HG03066 (cell line): ENCODE data around the gene ZSCAN18.

Experiments used
- ATAC-seq: cut with Tn5 transposase; IDR thresholded peaks from one replicate; pipeline ENCODE4 v1.9.1; 2021; ENCODE audit warnings: low read depth; ENCODE audit not compliant: unreplicated experiment

The ZSCAN18 gene

DNA sequence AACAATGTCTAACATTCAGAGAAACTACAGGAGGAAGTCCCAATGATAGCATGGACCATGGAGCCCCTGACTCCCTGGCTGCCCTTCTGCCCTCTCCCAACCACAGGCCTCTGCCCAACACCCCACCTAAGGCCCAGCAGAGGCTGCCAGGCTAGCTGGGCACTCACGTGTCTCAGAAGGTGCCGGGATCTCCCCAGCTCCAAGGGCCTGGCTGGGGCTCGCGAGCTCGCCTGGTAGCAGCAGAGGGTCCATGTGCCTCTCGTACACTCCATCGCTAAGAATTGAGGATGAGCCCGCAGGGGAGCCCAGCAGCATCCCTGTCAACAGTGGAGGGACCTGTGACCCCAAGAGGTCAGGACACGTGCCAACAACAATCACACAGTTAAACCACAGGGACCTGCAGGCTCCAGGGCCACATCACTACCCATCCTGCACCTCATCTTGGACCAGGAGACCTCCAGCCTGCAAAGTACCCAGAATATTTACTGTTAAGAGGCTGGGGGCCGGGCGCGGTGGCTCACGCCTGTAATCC, 9.4 kb downstream of the ZSCAN18 start:
- no peak for ATAC-seq

DNA sequence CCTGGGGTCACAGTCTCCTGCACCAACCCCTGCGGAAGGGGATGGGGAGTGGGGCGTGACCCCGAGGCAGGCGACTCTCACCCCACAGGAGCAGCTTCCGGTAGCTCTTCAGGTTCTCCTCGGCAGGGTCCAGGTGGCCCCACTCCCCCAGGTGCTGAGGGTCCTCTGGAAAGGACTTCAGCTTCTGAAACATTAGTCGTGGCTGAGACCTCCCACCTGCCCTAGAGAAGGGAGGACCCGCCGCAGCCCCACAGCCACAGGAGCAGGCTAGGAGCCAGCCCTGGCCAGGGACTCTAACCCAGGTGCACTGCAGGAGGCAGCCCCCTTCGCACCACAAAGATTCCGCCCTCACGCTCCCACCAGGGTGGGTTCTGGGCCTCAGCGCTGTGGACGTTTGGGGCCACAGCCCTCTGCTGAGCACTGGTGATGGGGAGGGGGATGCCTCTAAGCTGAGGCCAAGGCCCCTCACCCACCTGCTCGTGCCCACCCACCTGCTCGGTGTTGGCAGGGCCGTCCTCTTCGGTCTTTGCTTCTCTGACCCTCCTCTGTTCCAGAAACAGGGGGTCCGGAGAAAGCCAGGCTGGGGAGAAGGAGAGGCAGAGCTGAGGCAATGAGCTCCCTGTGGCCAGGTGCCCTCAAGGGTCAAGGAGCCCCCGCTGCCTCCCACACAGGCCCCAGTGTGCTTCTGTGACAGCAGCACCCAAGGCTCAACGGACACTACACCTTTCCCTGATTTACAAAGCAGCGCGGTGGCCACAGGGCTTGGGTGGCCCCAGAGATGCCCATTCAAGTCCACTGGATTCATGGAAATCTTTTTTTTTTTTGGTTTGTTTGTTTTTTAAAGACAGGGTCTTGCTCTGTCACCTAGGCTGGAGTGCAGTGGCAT, 11.0 kb downstream of the ZSCAN18 start:
- ATAC-seq: no peak

DNA sequence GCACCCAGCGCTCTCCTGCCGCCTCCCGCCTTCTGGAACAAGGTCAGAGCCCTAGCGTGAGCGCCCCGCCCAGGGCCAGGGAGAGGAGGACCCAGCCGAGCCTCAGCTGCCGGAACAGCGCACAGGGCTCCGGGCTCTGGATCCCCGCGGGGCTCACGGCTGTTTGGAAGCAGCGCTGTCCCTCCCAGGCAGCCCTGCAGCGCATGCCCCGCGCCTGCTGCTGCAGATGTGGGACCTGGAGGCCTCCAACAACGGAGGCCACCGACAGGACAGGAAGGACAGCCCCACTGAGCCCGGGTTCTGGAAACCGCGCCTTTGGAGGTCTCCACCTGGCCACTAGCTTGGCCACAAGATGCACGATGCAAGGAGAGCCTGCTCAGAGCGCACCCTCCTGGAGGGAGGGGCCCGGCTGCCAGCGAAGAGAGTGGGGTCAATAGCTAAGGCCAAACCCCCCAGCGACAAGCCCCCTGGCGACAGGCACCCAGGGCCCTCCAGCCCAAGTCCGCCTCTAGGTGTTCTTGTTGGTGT, 12.6 kb downstream of the ZSCAN18 start:
- ATAC-seq: no peak

DNA sequence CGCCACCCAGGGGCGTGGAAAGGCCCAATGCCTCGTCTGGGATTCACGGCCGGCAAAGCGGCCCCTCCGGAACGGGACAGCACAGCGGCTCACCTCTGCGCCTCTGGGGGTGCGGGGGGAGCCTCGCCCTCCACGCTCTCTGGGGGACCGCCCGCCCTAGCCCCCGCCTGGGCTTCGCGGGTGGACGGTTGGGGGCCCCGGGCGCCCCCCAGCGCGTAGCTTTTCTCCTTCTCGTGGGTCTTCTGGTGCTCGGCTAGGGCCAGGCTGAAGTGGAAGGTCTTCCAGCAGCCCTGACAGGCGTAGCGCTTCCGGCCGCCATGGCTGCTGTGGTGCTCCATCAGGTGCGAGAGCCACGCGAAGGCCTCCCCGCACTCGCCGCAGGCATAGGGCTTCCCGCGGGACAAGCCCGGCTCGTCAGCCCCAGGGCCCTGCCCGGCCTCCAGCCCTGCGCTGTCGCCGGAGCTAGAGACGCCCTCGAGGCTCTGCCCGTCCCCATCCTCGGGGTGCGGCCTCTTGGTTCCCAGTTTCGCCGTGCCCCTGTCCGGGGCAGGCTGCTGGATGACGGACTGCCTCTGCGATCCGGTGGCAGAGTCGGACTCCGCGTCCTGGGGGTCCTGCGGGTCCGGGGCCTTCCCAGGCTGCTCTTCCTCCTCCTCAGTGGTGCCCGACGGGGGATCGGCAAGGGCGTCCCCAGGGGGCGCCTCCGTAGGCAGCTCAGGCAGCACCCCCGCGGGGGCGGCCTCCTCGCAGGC, 13.3 kb downstream of the ZSCAN18 start:
- no peak for ATAC-seq

DNA sequence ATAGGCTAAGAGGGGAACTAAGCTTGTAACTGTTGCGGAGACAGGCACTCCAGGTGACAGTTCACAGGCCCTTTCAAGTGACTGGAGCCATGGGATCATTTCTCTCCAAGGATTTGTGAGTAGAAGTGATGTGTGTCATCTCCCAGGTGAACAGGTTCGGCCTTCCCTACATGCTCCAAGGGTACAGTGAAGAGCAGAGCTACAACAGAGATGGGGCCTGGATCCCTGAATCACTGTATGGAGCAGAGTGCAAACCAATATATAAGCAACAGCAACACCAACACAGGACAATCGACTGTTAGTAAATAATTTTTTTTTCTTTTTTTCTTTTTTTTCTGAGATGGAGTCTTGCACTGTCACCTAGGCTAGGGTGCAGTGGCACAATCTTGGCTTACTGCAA, 15.0 kb downstream of the ZSCAN18 start:
- ATAC-seq: no peak

DNA sequence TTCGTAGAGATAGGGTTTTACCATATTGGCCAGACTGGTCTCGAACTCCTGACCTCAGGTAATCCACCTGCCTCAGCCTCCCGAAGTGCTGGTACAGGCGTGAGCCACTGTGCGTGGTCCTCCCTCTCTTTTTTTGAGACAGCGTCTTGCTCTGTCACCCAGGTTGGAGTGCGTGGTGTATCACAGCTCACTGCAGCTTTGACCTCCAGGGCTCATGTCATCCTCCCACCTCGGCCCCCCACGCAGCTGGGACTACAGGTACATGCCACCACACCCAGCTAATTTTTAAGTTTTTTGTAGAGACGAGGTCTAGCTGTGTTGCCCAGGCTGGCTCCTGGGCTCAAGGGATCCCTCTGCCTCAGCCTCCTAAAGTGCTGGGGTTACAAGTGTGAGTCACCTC, 18.2 kb downstream of the ZSCAN18 start:
- no peak for ATAC-seq

DNA sequence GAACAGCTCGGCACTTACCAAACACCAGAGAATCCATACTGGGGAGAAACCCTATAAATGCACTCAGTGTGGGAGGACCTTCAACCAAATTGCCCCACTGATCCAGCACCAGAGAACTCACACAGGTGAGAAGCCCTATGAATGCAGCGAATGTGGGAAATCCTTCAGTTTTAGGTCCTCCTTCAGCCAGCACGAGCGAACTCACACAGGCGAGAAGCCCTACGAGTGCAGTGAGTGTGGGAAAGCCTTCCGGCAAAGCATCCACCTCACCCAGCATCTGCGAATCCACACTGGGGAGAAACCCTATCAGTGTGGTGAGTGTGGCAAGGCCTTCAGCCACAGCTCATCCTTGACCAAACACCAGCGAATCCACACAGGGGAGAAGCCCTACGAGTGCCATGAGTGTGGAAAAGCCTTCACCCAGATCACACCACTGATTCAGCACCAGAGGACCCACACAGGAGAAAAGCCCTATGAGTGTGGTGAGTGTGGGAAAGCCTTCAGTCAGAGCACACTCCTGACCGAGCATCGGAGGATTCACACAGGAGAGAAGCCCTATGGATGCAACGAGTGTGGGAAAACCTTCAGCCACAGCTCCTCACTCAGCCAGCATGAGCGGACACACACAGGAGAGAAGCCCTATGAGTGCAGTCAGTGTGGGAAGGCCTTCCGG, 30.7 kb downstream of the ZSCAN18 start:
- no peak for ATAC-seq

DNA sequence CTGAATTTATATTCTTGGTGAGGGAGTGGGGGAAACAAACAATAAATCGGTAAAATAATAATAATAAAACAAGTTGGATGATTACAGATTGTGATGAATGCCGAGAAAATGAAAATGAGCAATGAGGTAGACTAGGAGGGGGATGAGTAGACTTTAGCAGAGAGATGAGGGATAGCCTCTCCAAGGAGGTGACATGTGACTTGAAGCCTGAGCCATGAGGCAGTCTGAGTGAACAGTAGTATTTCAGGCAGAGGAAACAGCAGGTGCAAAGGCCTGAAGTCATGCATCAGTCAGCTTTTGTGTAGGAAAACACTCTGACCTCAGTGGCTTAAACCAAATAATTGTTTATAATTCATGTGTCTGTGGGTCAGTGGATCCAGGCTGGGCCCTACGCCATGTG, 34.3 kb downstream of the ZSCAN18 start:
- ATAC-seq: no peak

DNA sequence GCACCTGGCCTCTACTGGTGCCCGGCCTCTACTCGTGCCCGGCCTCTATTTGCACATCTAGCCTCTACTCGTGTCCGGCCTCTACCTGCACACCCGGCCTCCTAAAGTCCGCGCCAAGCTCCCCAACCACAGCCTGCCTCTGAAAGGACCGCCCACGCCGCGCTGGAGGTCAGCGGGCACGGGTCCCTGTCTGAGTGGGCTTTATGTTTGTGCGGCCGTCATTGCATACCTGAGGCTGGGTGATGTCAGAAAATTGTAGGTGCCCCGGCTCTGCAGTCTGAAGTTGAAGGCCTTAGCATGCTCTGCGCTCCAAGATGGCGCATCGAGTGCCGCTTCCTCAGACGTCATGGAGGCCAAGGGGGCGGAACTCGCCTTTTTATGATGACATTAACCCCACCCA, 37.8 kb downstream of the ZSCAN18 start:
- ATAC-seq: no peak

DNA sequence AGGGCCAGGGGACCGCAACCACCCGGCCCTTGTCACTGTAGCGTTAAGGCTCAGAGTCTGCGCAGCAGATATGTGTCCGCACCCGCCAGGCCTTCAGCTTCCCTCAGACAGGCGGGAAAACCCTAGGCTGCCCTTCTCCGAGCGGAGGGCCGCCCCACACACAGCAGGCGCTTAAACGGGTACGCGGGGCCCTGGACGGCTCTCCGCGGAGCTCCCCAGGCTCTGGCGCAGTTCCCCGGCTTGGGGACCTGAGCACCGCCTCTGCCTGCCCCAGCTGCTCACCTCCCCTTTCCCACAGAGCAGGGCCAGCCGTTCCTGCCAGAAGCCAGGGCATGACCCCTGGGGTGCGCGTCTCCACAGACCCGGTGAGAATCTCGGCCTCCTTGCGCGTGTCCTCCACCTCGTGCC, 38.4 kb downstream of the ZSCAN18 start:
- ATAC-seq: no peak

DNA sequence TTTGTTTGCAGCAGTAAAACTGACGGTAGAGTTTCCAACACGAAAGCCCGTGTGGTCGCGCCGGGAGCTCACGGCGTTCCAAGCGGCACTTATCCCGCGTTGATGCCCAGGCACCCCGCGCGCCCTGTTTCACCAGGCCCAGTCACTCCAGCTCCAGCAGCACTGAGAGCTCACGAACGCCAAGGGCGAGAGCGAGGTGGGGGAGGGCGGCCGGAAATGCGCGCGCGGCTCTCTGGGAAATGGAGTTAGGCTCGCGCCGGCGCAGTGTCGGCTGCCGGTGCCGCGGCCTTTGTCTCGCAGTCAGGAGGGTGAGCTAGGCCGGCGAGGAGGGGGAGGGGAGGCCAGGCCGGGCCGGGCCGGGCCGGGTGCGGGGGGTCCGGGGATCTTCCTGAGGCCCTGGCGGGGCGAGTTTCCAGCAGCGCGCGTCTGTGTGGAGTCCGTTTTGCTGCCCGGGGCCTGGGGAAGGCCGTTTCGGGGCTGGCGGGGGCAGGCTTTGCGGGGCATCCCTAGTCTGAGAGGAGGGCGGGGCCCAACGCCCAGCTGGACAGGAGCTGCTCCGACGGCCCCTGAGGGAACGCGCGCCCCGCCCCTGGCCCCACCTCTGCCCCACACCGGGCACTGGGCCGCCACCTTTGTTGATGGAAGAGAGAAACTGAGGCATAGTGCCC, 38.9 kb downstream of the ZSCAN18 start, which contains the start of gene ZNF135:
Gene ZNF135, plus strand, starts transcription at position 280 of the 668 bp plus-strand sequence. CDS start 721 bp downstream, outside the sequence.
- no peak for ATAC-seq

DNA sequence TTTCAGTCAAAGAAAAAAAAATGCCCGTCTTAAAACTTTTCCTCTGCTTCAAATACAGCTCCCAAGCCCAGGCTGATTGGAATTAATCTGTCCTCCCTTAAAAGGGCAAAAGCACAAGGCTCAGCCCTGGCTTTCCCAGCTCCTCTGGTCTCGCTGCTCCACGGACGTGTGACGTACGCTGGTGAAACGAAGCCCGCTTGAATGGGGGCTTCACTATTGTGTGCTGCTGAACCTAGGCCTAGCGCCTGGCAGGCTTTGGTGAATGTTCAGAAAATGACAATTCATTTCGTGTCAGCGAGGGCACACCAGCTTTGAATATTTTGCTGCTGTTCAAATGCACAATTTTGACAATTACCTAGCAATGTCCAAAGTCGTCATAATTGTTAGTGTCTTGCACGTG, 39.6 kb downstream of the ZSCAN18 start:
- no peak for ATAC-seq

DNA sequence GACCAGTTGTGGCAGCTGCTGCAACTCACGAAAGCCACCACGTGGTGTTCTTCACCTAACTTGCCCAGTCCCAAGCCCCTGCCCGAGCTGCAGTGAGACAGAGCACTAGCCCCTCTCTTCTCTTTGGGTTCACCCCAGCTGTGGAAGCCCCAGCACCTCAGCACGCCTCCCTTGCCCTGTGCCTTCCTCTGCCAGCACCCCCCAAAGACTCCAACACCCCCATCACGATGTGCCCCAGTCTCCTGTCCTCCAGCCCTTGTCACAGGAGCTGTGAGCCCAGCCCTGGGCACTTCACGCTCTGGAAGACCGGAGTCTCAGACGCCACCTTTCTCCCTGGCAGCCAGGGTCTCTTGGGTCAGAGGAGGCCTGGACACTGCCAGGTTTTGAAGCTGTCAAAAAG, 41.2 kb downstream of the ZSCAN18 start:
- no peak for ATAC-seq

DNA sequence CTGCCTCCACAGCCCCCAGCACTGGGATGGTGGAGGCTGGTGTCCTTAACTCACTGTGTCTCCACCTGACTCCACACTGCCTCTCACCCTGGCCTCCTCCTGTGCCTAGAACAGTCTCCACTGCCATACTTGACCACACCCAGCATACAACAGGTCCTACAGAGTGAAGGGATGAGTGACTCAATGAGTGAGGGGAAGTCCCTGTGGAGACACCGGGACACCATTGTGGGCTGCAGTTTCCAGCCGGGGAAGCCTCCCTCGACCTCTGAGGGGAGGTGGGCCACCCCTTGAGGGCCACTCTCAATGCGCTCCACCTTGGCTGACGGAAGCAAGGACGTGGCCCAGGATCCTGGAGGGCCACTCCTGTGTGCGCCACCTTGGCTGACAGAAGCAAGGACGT, 41.8 kb downstream of the ZSCAN18 start:
- no peak for ATAC-seq

DNA sequence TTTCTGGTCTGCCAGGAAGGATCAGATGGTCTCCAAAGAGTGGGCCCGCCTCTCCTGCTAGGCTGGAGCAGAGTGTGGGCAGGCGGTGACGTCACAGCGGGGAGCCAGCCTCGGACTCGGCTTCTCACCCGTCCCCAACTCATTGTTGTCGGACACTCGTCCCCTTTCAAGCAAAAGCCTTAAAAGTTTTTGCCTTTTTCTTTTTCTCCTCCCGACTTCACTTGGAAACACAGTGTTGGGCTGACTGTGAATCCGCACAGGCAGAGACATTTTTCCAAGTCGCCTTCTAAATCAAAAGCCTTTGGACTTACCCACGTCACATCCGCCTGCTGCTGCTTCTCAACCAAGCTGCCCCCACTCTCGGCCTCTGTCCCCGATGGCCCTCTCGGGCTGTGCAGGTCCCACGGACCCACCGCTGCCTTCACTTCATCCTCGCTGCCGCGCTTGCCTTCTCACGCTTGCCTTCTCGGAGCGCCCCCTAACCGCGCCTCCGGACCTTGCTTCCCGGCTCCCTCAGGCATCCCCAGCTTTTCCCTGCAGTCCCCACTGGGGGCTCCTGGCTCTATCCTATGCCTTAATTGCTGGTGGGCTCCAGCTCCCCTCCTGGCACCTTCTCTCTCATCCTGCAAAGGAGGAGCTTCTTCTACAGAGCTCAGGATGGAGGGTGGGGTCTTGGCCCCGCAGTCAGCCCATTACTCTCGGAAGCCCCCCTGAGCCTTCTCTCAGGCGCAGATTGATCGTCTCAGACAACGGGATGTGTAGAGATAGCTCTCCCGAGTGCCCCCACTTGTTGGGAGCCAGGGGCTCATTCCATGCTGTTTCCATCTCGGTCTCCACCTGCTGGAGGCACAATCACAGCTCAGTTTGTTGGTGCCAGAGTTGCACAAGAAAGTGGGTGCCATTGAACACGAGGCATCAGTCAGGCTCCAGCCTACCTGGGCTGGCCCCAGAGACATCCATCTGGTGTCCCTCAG, 42.8 kb downstream of the ZSCAN18 start:
- ATAC-seq: no peak

DNA sequence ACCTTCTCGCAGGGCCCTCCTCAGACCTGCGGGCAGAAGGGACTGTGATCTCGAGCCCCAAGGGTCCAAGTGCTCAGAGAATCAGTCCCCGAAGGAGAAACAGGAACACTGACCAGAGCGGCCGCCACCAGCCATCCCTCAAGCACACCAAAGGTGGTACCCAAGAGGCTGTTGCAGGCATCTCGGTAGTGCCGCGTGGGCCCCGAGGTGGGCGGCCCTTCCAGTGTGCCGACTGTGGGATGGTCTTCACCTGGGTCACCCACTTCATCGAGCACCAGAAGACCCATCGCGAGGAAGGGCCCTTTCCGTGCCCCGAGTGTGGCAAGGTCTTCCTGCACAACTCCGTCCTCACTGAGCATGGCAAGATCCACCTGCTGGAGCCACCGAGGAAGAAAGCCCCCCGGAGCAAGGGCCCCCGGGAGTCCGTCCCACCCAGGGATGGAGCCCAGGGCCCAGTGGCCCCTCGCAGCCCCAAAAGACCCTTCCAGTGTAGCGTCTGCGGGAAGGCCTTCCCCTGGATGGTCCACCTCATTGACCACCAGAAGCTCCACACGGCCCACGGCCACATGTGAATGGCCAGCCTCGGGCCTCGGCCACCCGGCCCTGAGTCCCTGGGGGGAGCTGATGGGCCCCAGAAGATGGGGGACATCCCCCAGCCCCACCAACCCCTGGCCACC, 44.4 kb downstream of the ZSCAN18 start:
- ATAC-seq: no peak

DNA sequence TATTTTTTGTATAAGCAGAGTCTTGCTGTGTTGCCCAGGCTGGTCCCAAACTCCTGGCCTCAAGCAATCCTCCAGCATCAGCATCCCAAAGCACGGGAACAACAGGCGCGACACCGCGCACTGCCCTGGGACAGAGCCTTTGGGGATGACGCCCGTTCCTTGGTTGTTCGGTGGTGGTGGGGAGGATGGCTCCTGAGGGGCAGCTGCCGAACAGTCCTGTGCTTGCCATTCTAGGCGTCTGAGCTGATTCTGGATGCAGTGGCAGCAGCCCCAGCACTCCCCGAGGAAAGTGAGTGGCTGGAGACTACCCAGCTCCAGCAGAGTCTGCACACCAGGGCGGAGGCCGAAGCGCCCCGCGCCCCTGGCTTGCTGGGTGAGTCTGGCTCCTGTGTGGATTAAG, 45.8 kb downstream of the ZSCAN18 start:
- ATAC-seq: no peak

DNA sequence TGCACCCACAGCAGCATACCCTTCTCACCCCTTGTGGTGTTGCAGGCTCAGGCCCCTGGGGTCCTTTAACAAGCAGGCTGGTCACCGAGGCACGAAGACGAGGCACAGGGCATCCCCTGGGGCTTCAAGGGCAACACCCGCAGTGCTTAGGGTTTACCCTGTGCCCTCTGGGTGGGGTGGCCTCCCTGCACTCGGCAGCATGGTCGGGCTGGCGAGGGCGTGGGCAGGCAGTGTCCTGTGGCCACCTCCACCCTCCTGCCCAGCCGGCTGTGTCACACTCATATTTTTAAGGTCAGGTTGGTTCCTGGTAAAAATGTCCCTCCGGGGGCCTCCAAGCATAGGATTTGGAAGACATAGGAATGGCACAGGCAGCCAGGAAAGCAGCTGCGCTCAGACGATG, 50.4 kb downstream of the ZSCAN18 start:
- ATAC-seq: no peak

DNA sequence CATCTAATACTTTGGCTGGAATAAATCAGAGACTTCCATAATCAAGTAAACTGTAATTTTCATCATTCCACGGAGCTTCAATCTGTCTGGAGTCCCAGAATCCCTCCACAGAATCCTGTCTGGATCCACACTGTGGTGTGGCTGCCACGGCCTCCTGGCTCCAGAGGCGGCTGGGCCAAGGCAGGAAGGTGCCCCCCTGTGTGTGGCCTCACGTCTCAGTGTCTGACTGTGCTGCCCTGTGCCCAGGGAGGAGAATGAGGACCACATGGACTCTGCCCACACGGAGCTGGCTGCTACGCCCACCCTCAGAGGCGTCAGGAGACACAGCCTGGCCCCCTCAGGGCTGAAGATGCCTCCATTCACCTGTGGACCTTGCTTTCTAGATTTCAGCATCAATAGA, 51.2 kb downstream of the ZSCAN18 start:
- ATAC-seq: no peak
